Measurements from ENCODE around the gene SLC29A3.

The SLC29A3 gene

GRCh38 chr10:71339796-71340589 is 20.9 kb downstream of the SLC29A3 start:
- DNase-seq (ENCODE audit: low spot score), result no peak
- in situ Hi-C loops (cut with MboI; ENCODE audit: low pct_unique_long_range_greater_than_20kb, low sequenced_read_pairs, unreplicated experiment), result no loop called here
- TF ChIP-seq, protein P1, sequence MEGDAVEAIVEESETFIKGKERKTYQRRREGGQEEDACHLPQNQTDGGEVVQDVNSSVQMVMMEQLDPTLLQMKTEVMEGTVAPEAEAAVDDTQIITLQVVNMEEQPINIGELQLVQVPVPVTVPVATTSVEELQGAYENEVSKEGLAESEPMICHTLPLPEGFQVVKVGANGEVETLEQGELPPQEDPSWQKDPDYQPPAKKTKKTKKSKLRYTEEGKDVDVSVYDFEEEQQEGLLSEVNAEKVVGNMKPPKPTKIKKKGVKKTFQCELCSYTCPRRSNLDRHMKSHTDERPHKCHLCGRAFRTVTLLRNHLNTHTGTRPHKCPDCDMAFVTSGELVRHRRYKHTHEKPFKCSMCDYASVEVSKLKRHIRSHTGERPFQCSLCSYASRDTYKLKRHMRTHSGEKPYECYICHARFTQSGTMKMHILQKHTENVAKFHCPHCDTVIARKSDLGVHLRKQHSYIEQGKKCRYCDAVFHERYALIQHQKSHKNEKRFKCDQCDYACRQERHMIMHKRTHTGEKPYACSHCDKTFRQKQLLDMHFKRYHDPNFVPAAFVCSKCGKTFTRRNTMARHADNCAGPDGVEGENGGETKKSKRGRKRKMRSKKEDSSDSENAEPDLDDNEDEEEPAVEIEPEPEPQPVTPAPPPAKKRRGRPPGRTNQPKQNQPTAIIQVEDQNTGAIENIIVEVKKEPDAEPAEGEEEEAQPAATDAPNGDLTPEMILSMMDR (IDR thresholded peaks at IDR 0.05; ENCODE audit: extremely low read depth, insufficient read depth, missing control alignments), result no peak

GRCh38 chr10:71342573-71343391 is 23.7 kb downstream of the SLC29A3 start:
- DNase-seq (ENCODE audit: low spot score), result no peak
- in situ Hi-C loops (cut with MboI; ENCODE audit: low pct_unique_long_range_greater_than_20kb, low sequenced_read_pairs, unreplicated experiment), result no loop called here
- TF ChIP-seq, protein P1 (IDR thresholded peaks at IDR 0.05; ENCODE audit: extremely low read depth, insufficient read depth, missing control alignments), result no peak

DNA sequence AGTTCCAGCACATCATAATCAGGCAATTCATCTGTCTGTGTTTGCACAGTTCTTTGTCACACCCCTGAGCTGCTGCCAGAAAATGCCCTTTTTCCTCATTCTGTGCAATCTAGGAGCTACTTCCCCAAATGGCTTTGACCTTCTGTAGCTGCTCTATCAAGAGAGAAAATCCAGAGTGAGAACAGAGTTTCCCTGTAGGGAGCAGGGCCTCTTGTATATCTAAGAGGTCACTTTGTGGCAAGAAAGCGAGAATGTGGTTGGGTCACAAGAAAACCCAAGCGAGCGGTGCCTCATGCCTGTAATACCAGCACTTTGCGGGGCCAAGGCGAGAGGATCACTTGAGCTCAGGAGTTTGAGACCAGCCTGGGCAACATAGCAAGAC is 24.3 kb downstream of the SLC29A3 start:
- in situ Hi-C loops (cut with MboI; ENCODE audit: low pct_unique_long_range_greater_than_20kb, low sequenced_read_pairs, unreplicated experiment), result no loop called here
- no peak for DNase-seq (ENCODE audit: low spot score)
- TF ChIP-seq, protein P1 (IDR thresholded peaks at IDR 0.05; ENCODE audit: extremely low read depth, insufficient read depth, missing control alignments), result no peak

DNA sequence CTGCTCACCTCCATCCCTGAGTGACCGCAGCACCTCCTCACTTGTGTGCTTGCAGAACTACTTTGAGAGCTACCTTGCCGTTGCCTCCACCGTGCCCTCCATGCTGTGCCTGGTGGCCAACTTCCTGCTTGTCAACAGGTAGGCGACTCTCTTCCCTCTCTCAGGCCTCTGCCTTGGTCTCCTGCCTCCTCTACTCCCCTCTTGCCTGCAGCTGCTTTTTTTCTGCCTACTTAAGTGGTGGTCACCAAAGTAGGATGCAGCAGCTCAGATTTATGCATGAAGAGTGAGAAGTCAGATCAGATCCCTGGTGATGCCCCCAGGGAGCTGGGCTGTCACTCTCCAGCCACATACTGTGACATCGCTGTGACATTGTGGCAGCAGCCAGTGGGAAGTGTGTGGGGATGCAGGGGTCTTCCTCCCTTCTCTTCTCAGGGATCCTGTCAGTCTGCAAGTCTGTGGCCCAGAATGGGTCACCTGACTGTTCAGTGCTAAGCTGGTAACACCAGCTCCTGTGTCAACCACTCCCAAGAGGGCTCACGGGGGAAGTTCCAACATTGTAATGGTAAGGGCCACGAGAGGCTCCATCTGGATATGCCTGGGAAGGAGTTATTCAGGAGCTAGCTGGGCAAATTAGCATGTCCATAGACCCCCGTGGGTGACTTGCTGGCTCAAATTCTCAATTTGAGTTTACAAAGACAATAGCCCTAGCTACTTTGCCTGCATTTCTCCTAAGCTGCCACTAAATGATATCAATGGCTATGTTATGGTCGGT is 25.3 kb downstream of the SLC29A3 start:
- TF ChIP-seq, protein P1 (IDR thresholded peaks at IDR 0.05; ENCODE audit: extremely low read depth, insufficient read depth, missing control alignments), result no peak
- no peak for DNase-seq (ENCODE audit: low spot score)
- in situ Hi-C loops (cut with MboI; ENCODE audit: low pct_unique_long_range_greater_than_20kb, low sequenced_read_pairs, unreplicated experiment), result no loop called here

- TF ChIP-seq, protein P1 (IDR thresholded peaks at IDR 0.05; ENCODE audit: extremely low read depth, insufficient read depth, missing control alignments), result no peak
- DNase-seq (ENCODE audit: low spot score), result no peak
- in situ Hi-C loops (cut with MboI; ENCODE audit: low pct_unique_long_range_greater_than_20kb, low sequenced_read_pairs, unreplicated experiment), result no loop called here
These were observed 26.0 kb downstream of the SLC29A3 start for GRCh38 chr10:71344993-71345480.

- in situ Hi-C loops (cut with MboI; ENCODE audit: low pct_unique_long_range_greater_than_20kb, low sequenced_read_pairs, unreplicated experiment), result no loop called here
These were observed 26.6 kb downstream of the SLC29A3 start for GRCh38 chr10:71345694-71346093.

More at GRCh38 chr10:71345694-71346093, 26.6 kb downstream of the SLC29A3 start:
- TF ChIP-seq, protein P1 (IDR thresholded peaks at IDR 0.05; ENCODE audit: extremely low read depth, insufficient read depth, missing control alignments), result no peak
- DNase-seq (ENCODE audit: low spot score), result no peak

Data from GM13977 (cell line).